Stomach smooth muscle (tissue), 2 donors: ENCODE measurements around the gene LCT.

Source experiments
- H3K27ac ChIP-seq: one replicate; pipeline ENCODE4 v1.7.0; 2013; ENCODE audit warnings: mild to moderate bottlenecking, low read length, inconsistent platforms
- H3K27me3 ChIP-seq, 2 donors: one replicate each; pipeline ENCODE4 v1.7.0; 2013; ENCODE audit warnings: low read length in 2 of 2; ENCODE audit not compliant: insufficient read depth in 2 of 2, control insufficient read depth in 1 of 2
- H3K36me3 ChIP-seq, 2 donors: one replicate each; pipeline ENCODE4 v1.7.0; 2013; ENCODE audit warnings: low read length in 2 of 2; ENCODE audit not compliant: control insufficient read depth in 2 of 2, insufficient read depth in 2 of 2
- H3K4me1 ChIP-seq: one replicate; pipeline ENCODE4 v1.7.0; 2013; ENCODE audit warnings: low read length; ENCODE audit not compliant: control insufficient read depth, insufficient read depth
- H3K4me3 ChIP-seq, 2 donors: one replicate each; pipeline ENCODE4 v1.7.0; 2013; ENCODE audit warnings: low read length in 2 of 2
- H3K9ac ChIP-seq, 2 donors: one replicate each; pipeline ENCODE4 v1.7.0; 2013; ENCODE audit warnings: low read length in 2 of 2, mild to moderate bottlenecking in 1 of 2
- H3K9me3 ChIP-seq, 2 donors: one replicate each; pipeline ENCODE4 v1.7.0; 2013; ENCODE audit warnings: low read length in 2 of 2; ENCODE audit not compliant: control insufficient read depth in 2 of 2
- donor health status: healthy.
- donor health status: Pancreatic carcinoma.

Gene LCT

GRCh38 chr2:135743860-135744259 is 93.1 kb downstream of the LCT start:
- no peak overlapping the region for H3K27ac ChIP-seq
- no peaks in the 10 kb centered on the region for H3K9me3 ChIP-seq
- peak overlapping the region in 1 of 2 donors; percentile 34 for H3K4me3 ChIP-seq
- H3K9ac ChIP-seq, result no peak overlapping the region
- H3K4me1 ChIP-seq, result no peaks in the 10 kb centered on the region
- no peaks in the 10 kb centered on the region for H3K27me3 ChIP-seq
- peaks cover 1 to 2% of the 10 kb centered on the region in 2 donors for H3K36me3 ChIP-seq

- Histone ChIP-seq H3K27ac (peak overlapping the region; percentile 97), H3K4me1 (no peaks in the 10 kb centered on the region), H3K36me3 (peaks cover 0 to 2% of the 10 kb centered on the region in 2 donors), H3K27me3 (no peaks in the 10 kb centered on the region), H3K9me3 (no peaks in the 10 kb centered on the region), H3K4me3 (peak overlapping the region; percentile 86 to 96), H3K9ac (peak overlapping the region; percentile 94 to 97)
Observed at GRCh38 chr2:135742325-135742757, 94.6 kb downstream of the LCT start.

GRCh38 chr2:135741395-135742324 is 95.3 kb downstream of the LCT start, which contains the start of gene UBXN4:
Gene UBXN4, plus strand, starts transcription at chr2:135741855. Its CDS starts 75 bp downstream, at chr2:135741930.
- peaks cover 0 to 2% of the 10 kb centered on the region in 2 donors for H3K36me3 ChIP-seq
- peak within 1 kb of the TSS; percentile 94 to 97 for H3K9ac ChIP-seq
- H3K4me1 ChIP-seq, result no peaks in the 10 kb centered on the region
- H3K4me3 ChIP-seq, result peak within 1 kb of the TSS; percentile 86 to 96
- no peaks in the 10 kb centered on the region for H3K9me3 ChIP-seq
- H3K27ac ChIP-seq, result peak within 1 kb of the TSS; percentile 97
- H3K27me3 ChIP-seq, result no peaks in the 10 kb centered on the region

GRCh38 chr2:135741043-135741394 is 96.0 kb downstream of the LCT start:
- Histone ChIP-seq H3K9ac (no peak overlapping the region), H3K36me3 (peaks cover 0 to 2% of the 10 kb centered on the region in 2 donors), H3K9me3 (no peaks in the 10 kb centered on the region), H3K4me1 (no peaks in the 10 kb centered on the region), H3K27ac (peak overlapping the region; percentile 97), H3K27me3 (no peaks in the 10 kb centered on the region), H3K4me3 (peak overlapping the region; percentile 5 to 86)

GRCh38 chr2:135740206-135740605 is 96.8 kb downstream of the LCT start:
- H3K27me3 ChIP-seq, result no peaks in the 10 kb centered on the region

More at GRCh38 chr2:135740206-135740605, 96.8 kb downstream of the LCT start:
- H3K27ac ChIP-seq, result no peak overlapping the region
- no peak overlapping the region for H3K4me3 ChIP-seq
- no peak overlapping the region for H3K9ac ChIP-seq
- H3K9me3 ChIP-seq, result no peaks in the 10 kb centered on the region
- peaks cover 0 to 2% of the 10 kb centered on the region in 2 donors for H3K36me3 ChIP-seq
- H3K4me1 ChIP-seq, result no peaks in the 10 kb centered on the region
